ENCODE measurements around the gene LRP8.

Gene LRP8

GRCh38 chr1:53307037-53307436 is 20.8 kb downstream of the LRP8 start:
- no peaks in the 10 kb centered on the region for H3K4me1 ChIP-seq (ENCODE audit: control insufficient read depth in 1 of 2, insufficient read depth in 2 of 2, low read length in 2 of 2)
- H3K9me3 ChIP-seq (ENCODE audit: control insufficient read depth in 1 of 2, low read length in 2 of 2), result no peaks in the 10 kb centered on the region
- no peak overlapping the region for H3K27ac ChIP-seq (ENCODE audit: low read length)

GRCh38 chr1:53306168-53306567 is 21.7 kb downstream of the LRP8 start:
- Histone ChIP-seq H3K4me3 (ENCODE audit: low read depth in 1 of 2, low read length in 2 of 2) (no peak overlapping the region), H3K9me3 (ENCODE audit: control insufficient read depth in 1 of 2, low read length in 2 of 2) (no peaks in the 10 kb centered on the region), H3K36me3 (ENCODE audit: control insufficient read depth in 1 of 2, insufficient read depth in 2 of 2, low read length in 2 of 2) (no peaks in the 10 kb centered on the region), H3K27ac (ENCODE audit: low read length) (no peak overlapping the region), H3K27me3 (ENCODE audit: low read depth, low read length) (no peaks in the 10 kb centered on the region), H3K4me1 (ENCODE audit: control insufficient read depth in 1 of 2, insufficient read depth in 2 of 2, low read length in 2 of 2) (no peaks in the 10 kb centered on the region)

More at GRCh38 chr1:53307037-53307436, 20.8 kb downstream of the LRP8 start:
- Histone ChIP-seq H3K36me3 (ENCODE audit: control insufficient read depth in 1 of 2, insufficient read depth in 2 of 2, low read length in 2 of 2) (no peaks in the 10 kb centered on the region), H3K4me3 (ENCODE audit: low read depth in 1 of 2, low read length in 2 of 2) (no peak overlapping the region), H3K27me3 (ENCODE audit: low read depth, low read length) (no peaks in the 10 kb centered on the region)

- H3K27me3 ChIP-seq (ENCODE audit: low read depth, low read length), result no peaks in the 10 kb centered on the region
- no peak overlapping the region for H3K27ac ChIP-seq (ENCODE audit: low read length)
- no peaks in the 10 kb centered on the region for H3K4me1 ChIP-seq (ENCODE audit: control insufficient read depth in 1 of 2, insufficient read depth in 2 of 2, low read length in 2 of 2)
These were observed 22.2 kb downstream of the LRP8 start for GRCh38 chr1:53305650-53306049.

GRCh38 chr1:53304527-53304926 is 23.3 kb downstream of the LRP8 start:
- Histone ChIP-seq H3K27ac (ENCODE audit: low read length) (no peak overlapping the region), H3K4me3 (ENCODE audit: low read depth in 1 of 2, low read length in 2 of 2) (no peak overlapping the region), H3K36me3 (ENCODE audit: control insufficient read depth in 1 of 2, insufficient read depth in 2 of 2, low read length in 2 of 2) (no peaks in the 10 kb centered on the region), H3K4me1 (ENCODE audit: control insufficient read depth in 1 of 2, insufficient read depth in 2 of 2, low read length in 2 of 2) (no peaks in the 10 kb centered on the region), H3K27me3 (ENCODE audit: low read depth, low read length) (no peaks in the 10 kb centered on the region), H3K9me3 (ENCODE audit: control insufficient read depth in 1 of 2, low read length in 2 of 2) (no peaks in the 10 kb centered on the region)

More at GRCh38 chr1:53305650-53306049, 22.2 kb downstream of the LRP8 start:
- Histone ChIP-seq H3K9me3 (ENCODE audit: control insufficient read depth in 1 of 2, low read length in 2 of 2) (no peaks in the 10 kb centered on the region), H3K4me3 (ENCODE audit: low read depth in 1 of 2, low read length in 2 of 2) (no peak overlapping the region), H3K36me3 (ENCODE audit: control insufficient read depth in 1 of 2, insufficient read depth in 2 of 2, low read length in 2 of 2) (no peaks in the 10 kb centered on the region)

GRCh38 chr1:53303726-53304515 is 23.9 kb downstream of the LRP8 start:
- Histone ChIP-seq H3K27me3 (ENCODE audit: low read depth, low read length) (no peaks in the 10 kb centered on the region), H3K9me3 (ENCODE audit: control insufficient read depth in 1 of 2, low read length in 2 of 2) (no peaks in the 10 kb centered on the region), H3K4me1 (ENCODE audit: control insufficient read depth in 1 of 2, insufficient read depth in 2 of 2, low read length in 2 of 2) (no peaks in the 10 kb centered on the region), H3K36me3 (ENCODE audit: control insufficient read depth in 1 of 2, insufficient read depth in 2 of 2, low read length in 2 of 2) (no peaks in the 10 kb centered on the region), H3K27ac (ENCODE audit: low read length) (no peak overlapping the region), H3K4me3 (ENCODE audit: low read depth in 1 of 2, low read length in 2 of 2) (no peak overlapping the region)

- Histone ChIP-seq H3K9me3 (ENCODE audit: control insufficient read depth in 1 of 2, low read length in 2 of 2) (no peaks in the 10 kb centered on the region), H3K27me3 (ENCODE audit: low read depth, low read length) (no peaks in the 10 kb centered on the region), H3K4me1 (ENCODE audit: control insufficient read depth in 1 of 2, insufficient read depth in 2 of 2, low read length in 2 of 2) (no peaks in the 10 kb centered on the region), H3K36me3 (ENCODE audit: control insufficient read depth in 1 of 2, insufficient read depth in 2 of 2, low read length in 2 of 2) (no peaks in the 10 kb centered on the region), H3K4me3 (ENCODE audit: low read depth in 1 of 2, low read length in 2 of 2) (no peak overlapping the region), H3K27ac (ENCODE audit: low read length) (no peak overlapping the region)
These were observed 24.6 kb downstream of the LRP8 start for GRCh38 chr1:53303243-53303642.

GRCh38 chr1:53299233-53299632 is 28.6 kb downstream of the LRP8 start:
- Histone ChIP-seq H3K36me3 (ENCODE audit: control insufficient read depth in 1 of 2, insufficient read depth in 2 of 2, low read length in 2 of 2) (no peaks in the 10 kb centered on the region), H3K4me1 (ENCODE audit: control insufficient read depth in 1 of 2, insufficient read depth in 2 of 2, low read length in 2 of 2) (no peaks in the 10 kb centered on the region), H3K9me3 (ENCODE audit: control insufficient read depth in 1 of 2, low read length in 2 of 2) (no peaks in the 10 kb centered on the region), H3K4me3 (ENCODE audit: low read depth in 1 of 2, low read length in 2 of 2) (no peak overlapping the region), H3K27ac (ENCODE audit: low read length) (no peak overlapping the region), H3K27me3 (ENCODE audit: low read depth, low read length) (no peaks in the 10 kb centered on the region)

GRCh38 chr1:53298045-53298637 is 29.7 kb downstream of the LRP8 start:
- peaks cover 0 to 3% of the 10 kb centered on the region in 2 donors for H3K4me1 ChIP-seq (ENCODE audit: control insufficient read depth in 1 of 2, insufficient read depth in 2 of 2, low read length in 2 of 2)
- no peaks in the 10 kb centered on the region for H3K9me3 ChIP-seq (ENCODE audit: control insufficient read depth in 1 of 2, low read length in 2 of 2)
- H3K27ac ChIP-seq (ENCODE audit: low read length), result no peak overlapping the region
- H3K27me3 ChIP-seq (ENCODE audit: low read depth, low read length), result no peaks in the 10 kb centered on the region
- no peaks in the 10 kb centered on the region for H3K36me3 ChIP-seq (ENCODE audit: control insufficient read depth in 1 of 2, insufficient read depth in 2 of 2, low read length in 2 of 2)
- no peak overlapping the region for H3K4me3 ChIP-seq (ENCODE audit: low read depth in 1 of 2, low read length in 2 of 2)

DNA sequence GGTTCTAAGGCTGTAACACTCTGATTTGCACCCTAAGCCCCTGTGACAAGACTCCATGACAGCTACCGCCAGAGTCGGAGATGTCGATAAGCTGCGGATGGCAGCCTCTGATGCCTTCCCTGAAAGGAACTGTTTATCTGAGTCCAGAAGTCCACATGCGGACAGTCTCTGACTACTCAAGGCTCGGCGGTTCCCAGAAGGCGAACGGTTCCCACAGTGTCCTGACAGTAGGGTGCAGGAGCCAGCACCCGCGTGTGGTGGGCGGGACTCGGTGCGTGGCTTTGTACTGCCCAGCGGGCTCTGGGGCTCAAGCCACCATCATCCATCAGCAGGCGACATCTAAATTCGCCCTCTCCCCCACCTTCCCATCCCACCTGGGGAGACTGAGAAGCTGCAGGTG is 30.7 kb downstream of the LRP8 start:
- H3K9me3 ChIP-seq (ENCODE audit: control insufficient read depth in 1 of 2, low read length in 2 of 2), result no peaks in the 10 kb centered on the region
- H3K4me3 ChIP-seq (ENCODE audit: low read depth in 1 of 2, low read length in 2 of 2), result no peak overlapping the region
- H3K36me3 ChIP-seq (ENCODE audit: control insufficient read depth in 1 of 2, insufficient read depth in 2 of 2, low read length in 2 of 2), result no peaks in the 10 kb centered on the region
- no peaks in the 10 kb centered on the region for H3K27me3 ChIP-seq (ENCODE audit: low read depth, low read length)
- peaks cover 0 to 8% of the 10 kb centered on the region in 2 donors for H3K4me1 ChIP-seq (ENCODE audit: control insufficient read depth in 1 of 2, insufficient read depth in 2 of 2, low read length in 2 of 2)
- H3K27ac ChIP-seq (ENCODE audit: low read length), result no peak overlapping the region

- Histone ChIP-seq H3K9me3 (ENCODE audit: control insufficient read depth in 1 of 2, low read length in 2 of 2) (no peaks in the 10 kb centered on the region), H3K4me1 (ENCODE audit: control insufficient read depth in 1 of 2, insufficient read depth in 2 of 2, low read length in 2 of 2) (peaks cover 0 to 8% of the 10 kb centered on the region in 2 donors), H3K27me3 (ENCODE audit: low read depth, low read length) (no peaks in the 10 kb centered on the region), H3K36me3 (ENCODE audit: control insufficient read depth in 1 of 2, insufficient read depth in 2 of 2, low read length in 2 of 2) (no peaks in the 10 kb centered on the region), H3K27ac (ENCODE audit: low read length) (no peak overlapping the region), H3K4me3 (ENCODE audit: low read depth in 1 of 2, low read length in 2 of 2) (no peak overlapping the region)
These were observed 31.6 kb downstream of the LRP8 start for GRCh38 chr1:53296117-53296749.

- Histone ChIP-seq H3K27ac (ENCODE audit: low read length) (no peak overlapping the region), H3K27me3 (ENCODE audit: low read depth, low read length) (no peaks in the 10 kb centered on the region), H3K4me1 (ENCODE audit: control insufficient read depth in 1 of 2, insufficient read depth in 2 of 2, low read length in 2 of 2) (peaks cover 0 to 8% of the 10 kb centered on the region in 2 donors), H3K36me3 (ENCODE audit: control insufficient read depth in 1 of 2, insufficient read depth in 2 of 2, low read length in 2 of 2) (no peaks in the 10 kb centered on the region), H3K9me3 (ENCODE audit: control insufficient read depth in 1 of 2, low read length in 2 of 2) (no peaks in the 10 kb centered on the region), H3K4me3 (ENCODE audit: low read depth in 1 of 2, low read length in 2 of 2) (no peak overlapping the region)
These were observed 32.1 kb downstream of the LRP8 start for GRCh38 chr1:53295726-53296116.

Data from muscle layer of duodenum (tissue), 2 donors.